GM13976 (cell line): ENCODE results near the gene JAZF1.

ENCODE experiments used
- DNase-seq: peaks from one replicate; pipeline ENCODE4 v3.0.0; 2012; ENCODE audit warnings: low spot score
- CTCF ChIP-seq: IDR thresholded peaks from 2 replicates; pipeline ENCODE4 v1.5.1; 2012; ENCODE audit warnings: borderline replicate concordance, mild to moderate bottlenecking; ENCODE audit not compliant: insufficient read depth; ENCODE audit errors: extremely low read depth, missing control alignments, control extremely low read depth
- in situ Hi-C: fragments of 300-500 bp; cut with MboI; formaldehyde crosslinking; loops from one replicate; pipeline ENCODE4 v1.12.0; 2022; ENCODE audit warnings: low sequenced_read_pairs, mixed read lengths, inconsistent platforms; ENCODE audit not compliant: unreplicated experiment

The JAZF1 gene

GRCh38 chr7:28042721-28043120 lies 137.9 kb downstream of the JAZF1 start:
- in situ Hi-C loops, result no loop called here
- TF ChIP-seq CTCF, result no peak
- DNase-seq, result no peak

- DNase-seq, result no peak
- in situ Hi-C loops, result no loop called here
Measured at GRCh38 chr7:28041508-28042314, 138.9 kb downstream of the JAZF1 start.

GRCh38 chr7:28038175-28038797 lies 142.3 kb downstream of the JAZF1 start:
- TF ChIP-seq CTCF, result no peak
- in situ Hi-C loops, result no loop called here
- no peak for DNase-seq

More at GRCh38 chr7:28041508-28042314, 138.9 kb downstream of the JAZF1 start:
- no peak for TF ChIP-seq CTCF

- no peak for TF ChIP-seq CTCF
- DNase-seq, result peak; percentile 41
- in situ Hi-C loops, result no loop called here
Measured at GRCh38 chr7:28037220-28038010, 143.2 kb downstream of the JAZF1 start.

GRCh38 chr7:28036696-28037095 lies 143.9 kb downstream of the JAZF1 start:
- in situ Hi-C loops, result no loop called here
- no peak for DNase-seq
- TF ChIP-seq CTCF, result no peak

GRCh38 chr7:28033386-28033785 lies 147.2 kb downstream of the JAZF1 start:
- no peak for TF ChIP-seq CTCF
- in situ Hi-C loops, result no loop called here
- no peak for DNase-seq
